GM18526 (cell line): ENCODE results near the gene TOMT.
A peak's percentile ranks its signal among the peaks of the same experiment; 100 is the strongest.

Experiments
- POLR2A ChIP-seq: IDR thresholded peaks from 3 replicates; pipeline ENCODE4 v1.6.1; 2011; ENCODE audit not compliant: insufficient read length; ENCODE audit errors: extremely low read depth

The TOMT gene

GRCh38 chr11:72111300-72112142 lies 5.8 kb downstream of the TOMT start:
- no peak for TF ChIP-seq POLR2A

- TF ChIP-seq POLR2A, result peak; percentile 98
Measured at GRCh38 chr11:72112143-72112977, 6.6 kb downstream of the TOMT start, which contains the start of gene ANAPC15. TSS of gene ANAPC15 (minus strand) at chr11:72112695. CDS start at chr11:72111276, 1,419 bp downstream.

- TF ChIP-seq POLR2A, result no peak
Measured at GRCh38 chr11:72112978-72113808, 7.5 kb downstream of the TOMT start.

GRCh38 chr11:72114570-72114969 lies 8.8 kb downstream of the TOMT start:
- no peak for TF ChIP-seq POLR2A

GRCh38 chr11:72116019-72116755 lies 10.5 kb downstream of the TOMT start:
- no peak for TF ChIP-seq POLR2A

- TF ChIP-seq POLR2A, result no peak
Measured at GRCh38 chr11:72119198-72119597, 13.5 kb downstream of the TOMT start.

- no peak for TF ChIP-seq POLR2A
Measured at GRCh38 chr11:72120930-72121329, 15.2 kb downstream of the TOMT start.

- TF ChIP-seq POLR2A, result no peak
Measured at GRCh38 chr11:72122607-72123006, 16.9 kb downstream of the TOMT start.

GRCh38 chr11:72123117-72123653 lies 17.5 kb downstream of the TOMT start:
- TF ChIP-seq POLR2A, result no peak

- no peak for TF ChIP-seq POLR2A
Measured at GRCh38 chr11:72124046-72124445, 18.3 kb downstream of the TOMT start.

- TF ChIP-seq POLR2A, result no peak
Measured at GRCh38 chr11:72125956-72126355, 20.2 kb downstream of the TOMT start.

GRCh38 chr11:72127923-72128322 lies 22.2 kb downstream of the TOMT start:
- TF ChIP-seq POLR2A, result no peak

- no peak for TF ChIP-seq POLR2A
Measured at GRCh38 chr11:72129381-72129780, 23.7 kb downstream of the TOMT start.

GRCh38 chr11:72132646-72133045 lies 26.9 kb downstream of the TOMT start:
- TF ChIP-seq POLR2A, result no peak
